ENCODE measurements around the gene CYP4B1.

Gene CYP4B1

DNA sequence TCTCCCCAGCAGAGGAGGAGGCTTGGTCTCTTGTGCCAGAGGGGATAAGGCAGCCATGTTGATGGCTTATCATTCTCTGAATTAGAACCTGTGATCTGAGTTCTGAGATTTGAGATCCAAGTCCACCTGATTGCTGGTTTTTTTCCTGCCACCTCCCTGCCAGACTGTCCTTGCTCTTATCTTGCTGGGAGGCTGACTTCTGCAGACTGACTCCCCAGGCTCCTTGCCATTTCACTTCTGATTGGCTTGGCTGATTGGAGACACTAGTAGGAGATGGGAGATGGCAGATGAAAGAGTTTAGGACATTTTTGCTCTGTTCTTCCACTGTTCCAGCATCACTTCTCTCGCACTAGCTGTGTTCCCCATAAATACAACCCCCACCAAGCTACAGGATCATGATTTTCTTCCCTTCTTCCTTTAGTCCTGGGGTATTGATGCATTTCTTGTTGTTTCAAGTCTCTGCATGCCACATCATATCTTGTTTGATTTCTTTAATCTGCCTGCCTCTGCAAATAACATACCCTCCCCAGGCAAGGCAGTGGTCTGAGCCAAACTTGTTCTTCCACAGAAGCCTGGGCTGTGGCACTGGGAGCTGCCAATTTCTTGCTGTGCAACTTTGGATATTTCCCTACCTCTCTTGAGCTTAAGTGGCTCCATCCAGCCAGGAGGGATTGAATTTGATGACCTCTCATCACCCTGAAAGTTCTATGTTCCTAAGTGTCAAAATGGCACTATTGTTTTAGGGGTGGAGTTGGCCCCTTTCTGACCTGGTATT is 963 bp upstream of the CYP4B1 start:
- no peak for DNase-seq

DNA sequence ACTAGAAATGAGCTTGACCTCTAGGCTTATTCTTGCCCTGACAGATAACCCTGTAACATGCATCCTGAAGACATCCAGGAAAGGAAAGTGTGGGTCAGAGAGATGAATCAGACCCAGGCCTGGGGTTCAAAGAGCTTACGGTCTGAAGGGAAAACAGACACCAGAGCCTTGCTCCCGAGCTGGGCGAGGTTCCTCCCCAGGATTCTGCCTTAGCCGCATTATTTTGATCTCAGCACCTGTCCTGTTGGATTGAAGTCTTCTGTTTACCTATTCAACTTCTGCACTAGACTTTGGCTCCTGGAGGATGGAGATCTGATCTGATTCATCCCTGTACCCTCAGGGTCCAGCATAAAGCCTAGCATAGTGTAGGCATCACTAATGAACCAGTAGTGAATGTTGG is 1.9 kb downstream of the CYP4B1 start:
- DNase-seq = no peak

DNA sequence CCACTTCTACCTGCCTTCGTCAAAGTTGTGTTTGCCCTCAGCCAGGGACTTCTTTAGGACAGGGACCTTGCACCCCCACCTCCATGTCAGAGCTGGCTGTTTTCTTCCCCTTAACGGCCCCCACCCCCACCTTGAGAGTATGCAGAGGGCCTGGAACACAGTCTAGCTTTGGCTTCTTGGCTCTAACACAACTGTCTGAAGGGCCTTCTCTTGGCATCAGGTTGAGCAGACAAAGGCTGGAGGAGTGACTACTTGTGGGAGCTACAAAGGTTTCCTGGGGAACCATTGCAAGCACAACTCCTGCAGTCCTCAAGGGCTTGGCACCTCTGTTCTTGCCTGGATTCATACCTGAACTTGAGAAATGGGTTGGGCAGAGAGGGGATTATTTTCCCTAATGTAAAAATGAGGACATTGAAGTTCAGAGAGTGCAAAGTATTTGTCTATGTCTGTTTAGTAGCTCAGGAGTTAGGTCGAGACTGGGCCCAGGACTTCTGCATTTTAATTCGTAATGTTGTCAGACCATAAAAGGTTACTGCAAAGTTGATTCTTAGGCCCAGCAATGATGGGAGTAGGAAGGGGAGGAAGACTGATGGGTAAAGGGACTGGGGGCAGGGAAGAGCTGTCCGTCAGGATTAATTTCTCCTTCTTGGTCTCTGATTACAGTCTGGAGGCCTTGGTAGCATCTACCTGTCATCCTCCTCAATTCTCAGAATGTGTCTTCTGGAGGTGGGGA is 2.6 kb downstream of the CYP4B1 start:
- no peak for DNase-seq

DNA sequence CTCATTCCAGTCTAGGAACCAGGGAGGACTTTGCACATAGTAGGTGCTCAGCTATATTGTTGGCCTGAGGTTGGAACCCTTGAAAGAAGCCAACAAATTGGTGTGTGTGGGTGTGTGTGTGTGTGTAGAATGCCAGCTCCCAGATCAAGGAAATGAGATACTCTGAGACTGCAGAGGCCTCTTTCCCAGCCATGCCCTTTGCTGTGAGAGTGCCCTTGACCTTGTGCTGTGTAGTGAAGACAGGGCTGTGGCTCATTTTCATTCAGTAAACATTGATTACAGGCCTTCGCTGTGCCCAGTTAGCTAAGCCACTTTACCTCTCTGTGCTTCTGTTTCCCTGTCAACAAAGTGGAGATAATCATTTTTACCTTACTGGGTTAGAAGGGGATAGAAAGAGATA is 3.2 kb downstream of the CYP4B1 start:
- no peak for DNase-seq

DNA sequence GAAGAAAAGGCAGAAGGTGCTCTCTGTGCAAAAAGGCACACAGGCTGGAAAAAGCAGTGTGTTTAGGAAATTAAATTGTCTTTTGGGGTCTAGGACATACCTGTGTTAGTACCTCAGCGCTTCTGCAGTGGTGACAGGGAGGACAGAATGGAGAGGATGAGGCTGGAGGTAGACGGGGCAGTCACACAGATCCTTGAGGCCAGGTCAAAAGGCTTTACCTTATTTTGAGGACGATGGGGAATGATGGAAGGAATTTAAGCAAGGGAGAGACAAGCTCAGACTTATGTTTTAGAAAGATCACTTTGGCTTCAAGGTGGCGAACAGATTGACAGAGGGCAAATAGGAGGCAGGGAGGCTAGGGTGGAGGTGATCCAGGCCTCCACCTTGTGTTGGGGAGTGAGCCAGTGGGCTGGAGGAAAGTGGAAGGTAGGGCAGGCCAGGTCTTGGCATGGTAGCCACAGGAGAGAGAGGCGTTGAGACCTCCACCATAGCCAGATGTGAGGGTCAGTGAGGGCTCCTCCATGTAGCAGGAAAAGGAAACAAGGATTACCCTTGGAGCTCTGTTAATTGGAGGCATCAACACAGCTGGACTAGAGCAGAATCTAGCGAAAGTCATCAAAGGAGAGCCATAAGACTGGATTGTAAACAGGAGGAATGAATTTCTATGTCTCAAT is 4.2 kb downstream of the CYP4B1 start:
- no peak for DNase-seq

DNA sequence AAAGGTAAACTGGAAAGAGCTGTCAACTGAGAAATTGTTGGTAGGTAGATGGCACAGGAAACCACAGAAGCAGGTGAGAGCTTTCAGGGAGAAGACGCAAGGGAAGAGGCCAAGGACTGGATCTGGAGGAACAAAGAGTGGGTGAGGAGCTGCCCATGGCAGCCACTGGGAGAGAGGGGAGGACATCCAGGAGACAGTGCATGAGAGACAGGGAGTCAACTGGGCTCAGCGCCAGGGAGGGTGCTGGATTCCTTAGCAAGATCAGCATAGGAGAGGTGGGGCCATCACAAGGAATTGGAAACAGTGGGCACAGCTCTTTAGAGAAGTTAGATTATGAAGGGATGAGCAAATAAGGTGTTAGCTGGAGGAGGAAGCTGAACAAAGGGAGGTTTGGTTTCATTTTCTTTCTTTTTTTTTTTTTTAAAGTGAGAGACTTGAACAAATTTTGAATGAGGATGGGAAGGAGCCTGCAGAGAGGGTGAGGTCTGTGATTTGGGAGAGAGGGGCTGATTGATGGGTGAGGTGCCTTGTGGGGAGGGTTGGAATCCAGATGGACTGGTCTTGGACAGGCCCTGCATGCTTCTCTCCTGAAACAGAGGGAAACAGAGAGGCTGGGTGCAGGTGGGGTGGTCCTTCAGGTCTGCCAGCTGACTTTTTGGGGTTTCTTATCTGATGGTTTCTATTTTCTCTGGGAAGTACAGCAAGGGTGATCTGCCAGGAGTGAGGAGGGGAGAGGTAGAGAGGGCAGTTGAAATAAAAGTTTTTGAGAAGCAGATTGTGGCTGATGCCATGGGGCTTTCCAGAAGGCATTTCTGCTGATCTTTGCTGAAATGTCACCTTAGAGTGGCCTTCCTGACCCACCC is 5.4 kb downstream of the CYP4B1 start:
- DNase-seq = no peak

DNA sequence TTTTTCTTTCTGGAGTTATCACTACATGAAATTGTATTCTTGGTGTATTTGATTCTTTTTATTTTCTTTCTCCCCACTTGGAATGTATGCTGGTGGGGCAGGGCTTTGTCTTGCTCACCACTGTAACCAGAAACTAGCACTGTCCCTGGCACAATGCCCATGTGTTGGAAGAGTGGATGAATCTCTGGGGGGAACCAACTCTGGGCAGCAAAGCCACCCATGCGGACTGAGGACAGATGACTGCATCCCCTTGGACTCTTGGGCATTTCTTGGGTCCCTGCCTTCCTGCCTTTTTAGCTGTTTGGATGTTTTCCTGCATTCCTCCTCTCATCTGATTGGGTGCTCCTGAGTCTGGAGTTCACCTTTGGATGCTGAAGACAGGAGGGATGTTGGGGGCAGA is 6.1 kb downstream of the CYP4B1 start:
- DNase-seq = no peak

DNA sequence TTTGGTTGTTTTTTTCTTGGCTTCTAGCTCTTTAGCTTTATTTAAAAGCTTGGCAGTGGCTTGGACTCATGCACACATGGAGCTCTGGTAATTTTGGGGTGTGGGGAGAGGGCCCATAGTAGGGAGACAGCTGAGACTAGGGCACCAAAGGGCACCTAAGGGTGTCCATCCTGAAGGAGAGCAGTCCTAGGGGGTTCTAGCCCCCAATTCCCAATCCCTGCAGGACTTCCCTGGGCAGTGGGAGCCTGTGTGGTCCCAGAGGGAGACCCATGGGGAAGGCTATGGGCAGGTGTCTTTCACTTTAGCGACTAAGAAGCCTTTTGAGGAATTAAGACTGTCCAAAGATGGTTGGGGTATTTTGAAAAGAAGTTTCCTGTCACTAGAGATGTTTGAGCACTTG is 6.9 kb downstream of the CYP4B1 start:
- DNase-seq = no peak

DNA sequence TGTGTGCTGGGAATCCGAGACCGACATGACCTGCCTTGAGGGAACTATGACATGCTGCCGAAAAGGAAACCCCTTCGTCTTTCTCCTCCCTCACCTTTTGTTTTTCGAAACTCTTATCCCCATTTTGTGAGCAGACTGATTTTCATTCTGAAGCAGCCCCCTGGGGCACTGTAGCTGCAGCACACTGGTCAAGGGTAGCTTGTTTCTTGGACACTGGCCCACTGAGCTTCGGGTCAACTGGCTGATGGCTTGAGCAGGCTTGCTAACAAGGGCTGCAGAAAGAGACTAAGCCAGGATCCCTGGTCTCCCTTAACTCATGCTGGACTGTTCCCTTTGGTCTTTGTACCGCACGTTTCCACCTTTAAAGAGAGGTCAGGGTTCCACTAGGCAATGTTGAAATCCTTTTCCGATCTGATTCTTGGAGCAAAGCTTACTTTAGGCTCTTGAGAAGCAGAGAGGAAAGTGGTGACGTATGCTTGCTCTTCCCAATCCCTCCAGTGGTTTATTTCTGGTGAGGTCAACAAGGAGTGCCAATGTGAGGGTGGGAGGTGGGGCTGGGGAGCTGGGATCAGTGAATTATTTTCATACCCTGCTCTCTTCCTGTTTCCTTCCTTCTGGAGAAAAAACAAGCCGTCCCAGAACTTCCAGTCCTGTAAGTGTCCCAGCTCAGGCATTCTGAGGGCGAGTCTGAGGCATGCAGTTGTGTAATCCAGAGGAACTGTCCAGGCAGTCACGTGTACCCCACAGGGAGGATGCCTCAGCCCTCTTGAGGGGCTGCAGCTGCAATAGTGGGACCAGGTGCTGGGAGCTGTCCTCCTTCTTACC is 7.6 kb downstream of the CYP4B1 start:
- DNase-seq = no peak

DNA sequence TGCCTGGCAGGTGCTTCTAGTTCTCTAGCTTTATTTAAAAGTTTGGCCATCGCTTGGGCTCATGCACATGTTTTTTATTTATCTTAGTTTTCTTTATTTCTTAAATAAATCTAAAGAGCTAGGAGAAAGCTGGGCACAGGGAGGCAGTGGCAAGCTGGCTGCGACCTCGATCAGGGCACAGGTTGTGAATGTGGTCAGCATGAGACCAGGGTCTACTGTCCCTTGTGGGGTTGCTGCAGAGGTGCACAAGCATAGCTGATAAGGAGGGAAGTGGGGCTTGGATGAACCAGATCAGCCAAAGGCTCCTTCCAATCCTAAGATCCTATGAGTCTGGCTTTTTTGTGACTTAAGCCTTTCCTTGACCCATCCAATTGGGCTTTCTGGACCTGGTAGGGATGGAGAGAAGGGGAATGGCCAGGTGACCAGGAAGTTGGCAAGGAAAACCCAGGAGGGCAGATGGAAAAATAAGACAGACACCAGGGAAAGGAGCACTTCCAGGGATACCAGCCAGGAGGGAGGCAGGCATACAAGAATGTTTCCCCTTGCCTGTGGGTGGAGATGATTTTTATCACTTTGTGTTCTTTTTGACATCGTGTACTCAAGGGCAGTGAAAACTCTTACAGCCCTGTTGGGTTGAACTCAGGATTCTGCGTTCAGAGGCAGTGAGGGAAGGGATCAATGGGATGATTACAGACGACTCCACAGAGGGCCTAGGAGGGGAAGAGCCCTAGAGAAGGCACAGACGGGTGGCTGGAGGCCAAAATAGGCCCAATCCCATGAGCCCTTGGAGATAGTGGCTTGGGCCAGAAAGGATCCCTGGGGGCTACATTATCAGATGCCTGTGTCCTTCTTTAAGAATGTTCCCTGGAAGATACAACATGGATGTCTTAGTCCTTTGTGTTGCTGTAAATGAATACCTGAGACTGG is 8.5 kb downstream of the CYP4B1 start:
- no peak for DNase-seq

DNA sequence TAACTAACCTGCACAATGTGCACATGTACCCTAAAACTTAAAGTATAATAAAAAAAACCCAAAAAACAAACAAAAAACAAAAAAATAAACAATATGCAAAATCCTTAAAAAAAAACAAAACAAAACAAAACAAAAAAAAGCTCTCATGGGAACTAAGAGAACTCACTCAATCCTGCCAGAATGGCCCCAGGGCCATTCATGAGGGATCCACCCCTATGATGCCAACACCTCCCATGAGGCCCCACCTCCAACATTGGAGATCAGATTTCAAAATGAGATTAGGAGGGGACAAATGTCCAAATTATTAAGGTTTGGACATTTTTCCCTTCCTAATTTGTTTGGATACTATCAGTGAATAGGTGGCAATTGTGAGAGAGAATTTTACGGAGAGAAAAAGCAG is 10.2 kb downstream of the CYP4B1 start:
- no peak for DNase-seq

DNA sequence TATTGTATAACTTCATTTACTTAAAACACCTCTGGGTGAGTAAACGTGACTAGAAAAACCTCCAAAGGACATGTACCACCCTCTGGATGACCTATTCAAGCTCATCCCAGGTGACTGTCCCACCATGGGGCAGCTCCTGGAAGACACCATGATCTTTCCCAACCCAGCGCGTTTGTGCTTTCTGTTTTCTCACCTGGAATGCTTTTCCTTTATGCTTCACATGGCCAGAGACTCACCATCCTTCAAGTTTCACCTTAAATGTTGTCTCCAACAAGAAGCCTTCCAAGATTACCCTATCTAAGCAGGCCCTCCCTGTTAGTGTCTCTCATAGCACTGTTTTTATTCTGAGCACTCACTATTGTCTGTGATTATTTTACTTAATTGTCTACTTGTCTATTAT is 11.1 kb downstream of the CYP4B1 start:
- DNase-seq = no peak

DNA sequence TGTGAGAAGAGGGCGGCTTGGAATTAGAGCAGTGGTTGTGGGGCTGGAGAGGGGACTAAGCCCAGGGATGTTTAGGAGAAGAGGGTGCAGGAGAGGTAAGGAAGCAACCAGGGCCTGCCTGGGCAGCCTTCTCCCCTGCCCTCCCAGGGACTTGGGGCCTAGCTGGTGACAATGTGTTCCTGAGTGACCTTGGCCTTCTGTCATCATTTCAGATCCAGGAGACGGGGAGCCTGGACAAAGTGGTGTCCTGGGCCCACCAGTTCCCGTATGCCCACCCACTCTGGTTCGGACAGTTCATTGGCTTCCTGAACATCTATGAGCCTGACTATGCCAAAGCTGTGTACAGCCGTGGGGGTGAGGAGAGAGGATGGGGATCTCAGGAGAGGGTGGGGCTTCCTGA is 11.8 kb downstream of the CYP4B1 start:
- DNase-seq = no peak

DNA sequence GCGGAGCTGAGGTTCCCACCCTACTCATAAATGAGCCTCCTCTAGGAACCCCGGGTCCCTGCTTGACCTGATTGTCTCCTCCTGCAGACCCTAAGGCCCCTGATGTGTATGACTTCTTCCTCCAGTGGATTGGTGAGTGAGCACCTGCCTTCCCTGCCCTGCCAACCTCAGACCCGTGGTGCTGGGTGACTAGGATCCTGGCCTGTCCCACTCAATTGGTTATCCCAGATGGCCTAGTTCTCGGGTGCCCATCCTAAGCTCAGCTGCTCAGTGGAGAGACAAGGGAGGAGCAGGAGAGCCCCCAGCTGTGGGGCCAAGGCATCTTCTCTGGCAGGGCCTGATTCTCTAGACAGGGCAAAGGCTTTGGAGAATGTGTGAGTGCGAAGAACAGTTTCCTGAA is 12.2 kb downstream of the CYP4B1 start:
- no peak for DNase-seq

DNA sequence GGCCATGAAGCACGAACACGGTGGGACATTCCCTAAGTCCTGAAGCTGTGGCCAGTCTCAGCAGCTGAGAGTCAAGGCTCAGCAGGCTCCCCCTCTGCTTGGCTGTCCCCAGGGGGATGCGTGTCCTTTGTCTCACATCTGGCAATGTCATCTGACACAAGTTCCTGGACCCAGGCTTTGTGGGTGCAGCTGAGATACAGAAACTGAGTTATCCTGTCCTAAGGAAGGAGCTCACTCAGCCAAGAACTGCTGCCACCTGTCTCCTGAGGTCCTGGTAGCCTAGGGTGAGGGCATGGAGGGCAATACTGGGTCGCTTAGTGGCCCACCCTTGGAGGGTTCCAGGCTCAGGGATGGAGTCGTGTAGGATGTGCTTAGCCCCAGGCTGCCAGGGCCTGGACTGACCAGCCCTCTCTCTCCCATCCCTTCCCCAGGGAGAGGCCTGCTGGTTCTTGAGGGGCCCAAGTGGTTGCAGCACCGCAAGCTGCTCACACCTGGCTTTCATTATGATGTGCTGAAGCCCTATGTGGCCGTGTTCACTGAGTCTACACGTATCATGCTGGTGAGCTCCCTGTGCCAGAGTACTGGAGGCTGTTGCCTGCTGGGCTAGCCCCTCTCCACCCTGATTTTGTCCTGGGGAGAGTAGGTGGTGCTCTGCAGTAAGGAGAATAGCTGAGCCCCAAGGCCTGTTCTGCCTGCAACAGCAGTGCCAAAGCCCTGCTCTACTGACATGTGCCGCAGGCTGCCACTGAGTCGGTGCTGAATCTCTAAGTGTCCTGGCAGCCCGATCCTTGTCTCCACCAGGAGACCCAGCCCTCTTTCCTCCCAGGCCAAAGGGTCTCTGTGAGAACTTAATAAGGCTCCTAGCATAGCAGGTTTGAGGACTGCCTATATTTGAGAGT is 13.5 kb downstream of the CYP4B1 start:
- no peak for DNase-seq

DNA sequence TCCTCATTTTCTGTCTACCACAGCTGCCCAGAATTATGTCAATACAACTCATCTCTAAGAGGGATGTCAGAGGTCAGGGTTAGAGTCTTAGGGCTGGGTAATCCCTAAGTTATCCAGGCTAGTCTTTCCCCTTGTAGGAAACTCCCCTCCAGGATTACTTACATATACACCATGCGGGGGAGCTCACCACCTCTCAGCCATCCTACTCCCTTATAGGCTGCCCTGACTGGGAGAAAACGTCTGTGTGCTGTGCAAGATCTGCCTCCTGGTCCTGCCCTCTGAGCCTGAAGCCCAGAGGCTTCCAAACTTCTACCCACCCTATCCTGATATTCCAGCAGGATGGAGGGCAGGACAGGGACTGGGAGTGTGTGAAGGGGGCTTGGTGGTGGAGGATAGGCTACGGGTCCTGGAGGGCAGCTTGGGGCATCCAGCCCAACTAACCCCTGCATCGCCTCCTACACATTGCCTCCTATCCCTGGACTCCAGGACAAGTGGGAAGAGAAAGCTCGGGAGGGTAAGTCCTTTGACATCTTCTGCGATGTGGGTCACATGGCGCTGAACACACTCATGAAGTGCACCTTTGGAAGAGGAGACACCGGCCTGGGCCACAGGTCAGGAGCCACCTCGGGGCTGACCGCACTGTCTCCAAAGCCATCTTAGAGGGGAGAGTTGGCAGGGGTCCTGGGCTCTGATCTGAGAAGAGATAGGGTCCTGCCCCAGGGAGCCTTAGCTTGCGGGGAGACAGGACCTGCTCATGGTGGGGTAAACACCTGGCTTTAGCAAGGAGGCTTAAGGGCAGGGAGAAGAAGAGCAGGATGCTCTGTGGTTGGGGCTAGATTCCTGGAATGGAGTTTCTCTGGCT is 14.4 kb downstream of the CYP4B1 start:
- no peak for DNase-seq

DNA sequence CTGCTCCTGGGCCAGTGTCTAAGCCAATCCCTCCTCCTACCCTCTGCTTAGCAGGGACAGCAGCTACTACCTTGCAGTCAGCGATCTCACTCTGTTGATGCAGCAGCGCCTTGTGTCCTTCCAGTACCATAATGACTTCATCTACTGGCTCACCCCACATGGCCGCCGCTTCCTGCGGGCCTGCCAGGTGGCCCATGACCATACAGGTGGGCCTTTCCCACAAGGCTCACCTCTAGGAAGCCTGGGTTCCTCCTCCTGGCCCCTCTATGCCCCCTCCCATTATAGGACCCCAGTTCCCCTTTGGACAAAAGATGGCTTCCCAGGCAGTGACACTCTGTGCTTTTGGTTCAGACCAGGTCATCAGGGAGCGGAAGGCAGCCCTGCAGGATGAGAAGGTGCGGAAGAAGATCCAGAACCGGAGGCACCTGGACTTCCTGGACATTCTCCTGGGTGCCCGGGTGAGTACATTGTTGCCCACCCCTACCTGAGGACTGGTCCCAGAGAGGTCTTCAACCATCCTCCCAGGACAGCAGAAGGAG is 15.1 kb downstream of the CYP4B1 start:
- DNase-seq = no peak

DNA sequence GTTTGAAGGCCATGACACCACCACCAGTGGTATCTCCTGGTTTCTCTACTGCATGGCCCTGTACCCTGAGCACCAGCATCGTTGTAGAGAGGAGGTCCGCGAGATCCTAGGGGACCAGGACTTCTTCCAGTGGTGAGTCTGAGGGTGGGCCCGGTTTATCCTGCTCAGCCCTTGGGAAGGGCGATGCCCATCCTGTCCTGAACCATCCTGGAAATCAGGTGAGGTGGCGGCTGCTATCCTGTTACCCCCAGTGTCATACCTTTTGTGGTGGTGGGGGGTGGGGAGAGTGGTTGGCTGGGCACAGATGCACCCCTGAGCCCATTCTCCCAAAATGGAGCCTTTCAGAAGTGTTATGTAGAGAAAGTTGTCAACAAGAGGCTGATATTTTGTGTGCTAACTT is 16.3 kb downstream of the CYP4B1 start:
- no peak for DNase-seq

DNA sequence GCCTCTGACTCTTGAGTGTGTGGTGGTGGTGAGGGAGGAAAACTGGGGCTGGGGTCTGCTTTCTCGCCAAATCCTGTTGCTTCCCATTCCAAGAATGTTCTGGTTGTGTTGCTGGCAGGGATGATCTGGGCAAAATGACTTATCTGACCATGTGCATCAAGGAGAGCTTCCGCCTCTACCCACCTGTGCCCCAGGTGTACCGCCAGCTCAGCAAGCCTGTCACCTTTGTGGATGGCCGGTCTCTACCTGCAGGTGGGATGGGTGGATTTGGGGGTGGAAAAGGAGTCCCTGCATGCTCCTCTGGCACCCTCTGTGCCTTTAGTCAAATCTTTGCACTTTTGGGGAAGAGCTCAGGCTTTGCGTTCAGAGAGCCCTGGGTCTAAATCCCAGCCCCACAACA is 18.1 kb downstream of the CYP4B1 start:
- DNase-seq = no peak

Measured in NCI-H2227 treated with DMSO at 0.1 percent for 48 hours (cell line).